AG09309 (cell line): ENCODE data around the gene DENND1B.
A peak's percentile ranks its signal among the peaks of the same experiment; 100 is the strongest.

Experiments
- DNase-seq: peaks from one replicate; pipeline ENCODE4 v3.0.0-alpha.2; 2010; ENCODE audit warnings: low read depth
- H3K4me3 ChIP-seq: 2 replicates; pipeline ENCODE4 v1.5.1; 2011; ENCODE audit warnings: mild to moderate bottlenecking, low read depth, low read length, moderate library complexity; ENCODE audit not compliant: control insufficient read depth
- TF ChIP-seq, protein P1 (sequence below): IDR thresholded peaks from 2 replicates; pipeline ENCODE4 v1.5.1; 2011; ENCODE audit warnings: mild to moderate bottlenecking, low read depth, low read length, inconsistent platforms; ENCODE audit not compliant: insufficient read depth, control insufficient read depth; ENCODE audit errors: missing control alignments

DENND1B gene

GRCh38 chr1:197786280-197786679, 11.0 kb upstream of the DENND1B start:
- TF ChIP-seq, protein P1, sequence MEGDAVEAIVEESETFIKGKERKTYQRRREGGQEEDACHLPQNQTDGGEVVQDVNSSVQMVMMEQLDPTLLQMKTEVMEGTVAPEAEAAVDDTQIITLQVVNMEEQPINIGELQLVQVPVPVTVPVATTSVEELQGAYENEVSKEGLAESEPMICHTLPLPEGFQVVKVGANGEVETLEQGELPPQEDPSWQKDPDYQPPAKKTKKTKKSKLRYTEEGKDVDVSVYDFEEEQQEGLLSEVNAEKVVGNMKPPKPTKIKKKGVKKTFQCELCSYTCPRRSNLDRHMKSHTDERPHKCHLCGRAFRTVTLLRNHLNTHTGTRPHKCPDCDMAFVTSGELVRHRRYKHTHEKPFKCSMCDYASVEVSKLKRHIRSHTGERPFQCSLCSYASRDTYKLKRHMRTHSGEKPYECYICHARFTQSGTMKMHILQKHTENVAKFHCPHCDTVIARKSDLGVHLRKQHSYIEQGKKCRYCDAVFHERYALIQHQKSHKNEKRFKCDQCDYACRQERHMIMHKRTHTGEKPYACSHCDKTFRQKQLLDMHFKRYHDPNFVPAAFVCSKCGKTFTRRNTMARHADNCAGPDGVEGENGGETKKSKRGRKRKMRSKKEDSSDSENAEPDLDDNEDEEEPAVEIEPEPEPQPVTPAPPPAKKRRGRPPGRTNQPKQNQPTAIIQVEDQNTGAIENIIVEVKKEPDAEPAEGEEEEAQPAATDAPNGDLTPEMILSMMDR = no peak
- H3K4me3 ChIP-seq = no peak overlapping the region
- DNase-seq = no peak

DNA sequence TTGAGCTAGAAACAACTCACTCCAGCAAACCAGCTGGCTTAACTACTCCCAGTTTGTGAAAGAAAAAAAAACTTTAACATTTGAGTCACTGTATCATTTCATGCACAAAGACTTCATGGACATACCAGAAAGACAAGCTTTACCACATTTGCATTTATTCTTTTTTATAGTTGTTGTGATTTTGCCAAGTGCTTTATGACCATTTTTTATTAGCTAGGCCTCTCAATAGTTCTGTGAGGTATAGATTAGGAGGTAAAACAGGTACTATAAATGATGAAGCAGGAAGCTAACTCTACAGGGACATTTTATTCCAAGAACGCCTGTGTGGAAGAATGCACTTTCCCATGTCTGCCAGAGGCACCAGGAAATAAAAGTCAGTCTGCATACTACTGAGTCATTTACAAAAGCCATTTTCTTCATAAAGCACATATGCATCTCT, 8.2 kb upstream of the DENND1B start:
- no peak overlapping the region for H3K4me3 ChIP-seq
- peak; percentile 32 for DNase-seq
- TF ChIP-seq, protein P1 = no peak

GRCh38 chr1:197782722-197783360, 7.6 kb upstream of the DENND1B start:
- H3K4me3 ChIP-seq = no peak overlapping the region
- DNase-seq = no peak
- TF ChIP-seq, protein P1 = no peak

GRCh38 chr1:197781968-197782721, 6.9 kb upstream of the DENND1B start:
- peak; percentile 27 for DNase-seq
- TF ChIP-seq, protein P1 = no peak

GRCh38 chr1:197779921-197780320, 4.6 kb upstream of the DENND1B start:
- DNase-seq = no peak
- H3K4me3 ChIP-seq = no peak overlapping the region
- TF ChIP-seq, protein P1 = no peak

More at GRCh38 chr1:197781968-197782721, 6.9 kb upstream of the DENND1B start:
- H3K4me3 ChIP-seq = no peak overlapping the region

- DNase-seq = no peak
- TF ChIP-seq, protein P1 = no peak
Measured at GRCh38 chr1:197778366-197778945, 3.2 kb upstream of the DENND1B start.

More at GRCh38 chr1:197778366-197778945, 3.2 kb upstream of the DENND1B start:
- H3K4me3 ChIP-seq = no peak overlapping the region
